Testis (tissue), 2 donors: Measurements from ENCODE around the gene HOXD3.

Source experiments
- CTCF ChIP-seq, 3 experiments: fragments of 450-650 bp in 2 of 3; fragments of 200-600 bp in 1 of 3; sonication (generic) in 1 of 3; IDR thresholded peaks; one replicate each; pipeline ENCODE4 v1.5.1; 2016 to 2019; ENCODE audit warnings: antibody characterized with exemption in 3 of 3, mild to moderate bottlenecking in 2 of 3, moderate library complexity in 1 of 3
- POLR2A ChIP-seq: fragments of 450-650 bp; IDR thresholded peaks from one replicate; pipeline ENCODE4 v1.6.1; 2017; ENCODE audit warnings: antibody characterized with exemption, mild to moderate bottlenecking, moderate library complexity

GRCh38 chr2:176211110-176211509, 54.0 kb downstream of the HOXD3 start:
- TF ChIP-seq CTCF (IDR thresholded peaks at IDR 0.05), result no peak
- no peak for TF ChIP-seq POLR2A
